Peyer's patch (tissue), 4 donors: Measurements from ENCODE around the gene SPTB.

ENCODE experiments used
- POLR2A ChIP-seq, 2 donors: fragments of 450-650 bp; IDR thresholded peaks; one replicate each; pipeline ENCODE4 v1.5.1; 2017; ENCODE audit warnings: antibody characterized with exemption in 2 of 2, mild to moderate bottlenecking in 2 of 2, moderate library complexity in 2 of 2
- TF ChIP-seq, protein P1 (sequence below), 6 experiments: fragments of 450-650 bp in 4 of 6; fragments of 200-600 bp in 2 of 6; sonication (generic) in 1 of 6; IDR thresholded peaks; one replicate each; pipeline ENCODE4 v1.5.1; 2017 to 2019; ENCODE audit warnings: antibody characterized with exemption in 6 of 6, mild to moderate bottlenecking in 3 of 6, moderate library complexity in 1 of 6

- TF ChIP-seq, protein P1, sequence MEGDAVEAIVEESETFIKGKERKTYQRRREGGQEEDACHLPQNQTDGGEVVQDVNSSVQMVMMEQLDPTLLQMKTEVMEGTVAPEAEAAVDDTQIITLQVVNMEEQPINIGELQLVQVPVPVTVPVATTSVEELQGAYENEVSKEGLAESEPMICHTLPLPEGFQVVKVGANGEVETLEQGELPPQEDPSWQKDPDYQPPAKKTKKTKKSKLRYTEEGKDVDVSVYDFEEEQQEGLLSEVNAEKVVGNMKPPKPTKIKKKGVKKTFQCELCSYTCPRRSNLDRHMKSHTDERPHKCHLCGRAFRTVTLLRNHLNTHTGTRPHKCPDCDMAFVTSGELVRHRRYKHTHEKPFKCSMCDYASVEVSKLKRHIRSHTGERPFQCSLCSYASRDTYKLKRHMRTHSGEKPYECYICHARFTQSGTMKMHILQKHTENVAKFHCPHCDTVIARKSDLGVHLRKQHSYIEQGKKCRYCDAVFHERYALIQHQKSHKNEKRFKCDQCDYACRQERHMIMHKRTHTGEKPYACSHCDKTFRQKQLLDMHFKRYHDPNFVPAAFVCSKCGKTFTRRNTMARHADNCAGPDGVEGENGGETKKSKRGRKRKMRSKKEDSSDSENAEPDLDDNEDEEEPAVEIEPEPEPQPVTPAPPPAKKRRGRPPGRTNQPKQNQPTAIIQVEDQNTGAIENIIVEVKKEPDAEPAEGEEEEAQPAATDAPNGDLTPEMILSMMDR (IDR thresholded peaks at IDR 0.05) = no peak
- no peak for TF ChIP-seq POLR2A (IDR thresholded peaks at IDR 0.05)
Observed at GRCh38 chr14:64815257-64815656, 64.5 kb downstream of the SPTB start.
